ENCODE measurements around the gene KATNIP. TPM values are rescaled to one million over a fixed set of nuclear protein-coding genes. Genes with fewer than 3 reads are reported as not detected.

Gene KATNIP
- total and polyA plus RNA-seq, 9 of the 15 experiments (the other 6 are each of a cell fraction or from before 2014, with no cell fraction given), result 1.7 to 13.2 (median 8.0) TPM

GRCh38 chr16:27547134-27547533 is 2.8 kb upstream of the KATNIP start (continued):
- no peak for TF ChIP-seq RREB1 (CRISPR knock-in tag; IDR thresholded peaks at IDR 0.05)
- TF ChIP-seq KAT8 (IDR thresholded peaks at IDR 0.05; ENCODE audit: low read depth), result no peak
- TF ChIP-seq ARID3A (IDR thresholded peaks at IDR 0.05; ENCODE audit: borderline replicate concordance, low read depth, low read length), result peak; percentile 63; the same call in 1 of the 2 replicates
- TF ChIP-seq ELK3 (CRISPR knock-in tag; IDR thresholded peaks at IDR 0.05), result no peak
- peak; percentile 55; the same call in 1 of the 2 replicates for TF ChIP-seq BCOR (IDR thresholded peaks at IDR 0.05)
- TF ChIP-seq TOE1 (IDR thresholded peaks at IDR 0.05; ENCODE audit: borderline replicate concordance), result peak; percentile 78; the same call in 1 of the 2 replicates
- no peak for TF ChIP-seq TOE1 (CRISPR knock-in tag; IDR thresholded peaks at IDR 0.05; ENCODE audit: borderline replicate concordance, low read depth)
- TF ChIP-seq MYNN (IDR thresholded peaks at IDR 0.05), result peak; percentile 90; the same call in 1 of the 2 replicates
- no peak for TF ChIP-seq MYNN (CRISPR knock-in tag; IDR thresholded peaks at IDR 0.05)
- no peak for TF ChIP-seq RERE (CRISPR knock-in tag; IDR thresholded peaks at IDR 0.05; ENCODE audit: borderline replicate concordance)
- peak; percentile 31; the same call in 1 of the 2 replicates for TF ChIP-seq ZEB2 (IDR thresholded peaks at IDR 0.05)
- TF ChIP-seq ZC3H11A (IDR thresholded peaks at IDR 0.05; ENCODE audit: low read depth, low read length), result no peak
- TF ChIP-seq PHB2 (IDR thresholded peaks at IDR 0.05; ENCODE audit: low read depth), result 0 out of 2 replicates have a peak, but pooled peaks have one; percentile 14
- no peak for TF ChIP-seq SREBF1 (IDR thresholded peaks at IDR 0.05; ENCODE audit: borderline replicate concordance, low read depth, low read length)
- peak; percentile 91 for TF ChIP-seq KLF16 (IDR thresholded peaks at IDR 0.05)
- TF ChIP-seq BACH1 (tag; IDR thresholded peaks at IDR 0.05), result peak; percentile 56; the same call in 1 of the 2 replicates

Data from K562 (cell line).